Neural crest cell (in vitro differentiated cells): Measurements from ENCODE around the gene AGPS. TPM values are rescaled to one million over a fixed set of nuclear protein-coding genes. Genes with fewer than 3 reads are reported as not detected.

Experiments used
- DNase-seq: peaks from one replicate; pipeline ENCODE4 v3.0.0; 2021; ENCODE audit warnings: low read depth, mixed read lengths, low spot score
- H3K27ac Mint-ChIP-seq: one replicate; pipeline ENCODE4 v1.8.0; 2021; ENCODE audit warnings: mild to moderate bottlenecking, mixed read lengths; ENCODE audit not compliant: unreplicated experiment
- H3K27me3 Mint-ChIP-seq: 2 replicates; pipeline ENCODE4 v1.8.0; 2021; ENCODE audit warnings: low read depth, mild to moderate bottlenecking, mixed read lengths
- H3K36me3 Mint-ChIP-seq: 2 replicates; pipeline ENCODE4 v1.8.0; 2021; ENCODE audit warnings: low read depth, mild to moderate bottlenecking, mixed read lengths
- H3K4me1 Mint-ChIP-seq: 2 replicates; pipeline ENCODE4 v1.8.0; 2021; ENCODE audit warnings: mixed read lengths
- H3K4me3 Mint-ChIP-seq: one replicate; pipeline ENCODE4 v1.8.0; 2021; ENCODE audit warnings: mild to moderate bottlenecking, mixed read lengths
- H3K9me3 Mint-ChIP-seq: 2 replicates; pipeline ENCODE4 v1.8.0; 2021; ENCODE audit warnings: mixed read lengths
- total RNA-seq: library from RNA; stranded (reverse); gene quantifications from 2 replicates; pipeline ENCODE4 v1.2.1, GENCODE V29; 2021
- TF ChIP-seq, protein P1 (sequence below): fragments of 200-600 bp; sonication (generic); conservative IDR thresholded peaks from 2 replicates; pipeline ENCODE4 v1.5.0; 2021; ENCODE audit warnings: antibody characterized with exemption, mild to moderate bottlenecking

The AGPS gene
- total RNA-seq, 1 donor from 2014 or later = 51.5 TPM

DNA sequence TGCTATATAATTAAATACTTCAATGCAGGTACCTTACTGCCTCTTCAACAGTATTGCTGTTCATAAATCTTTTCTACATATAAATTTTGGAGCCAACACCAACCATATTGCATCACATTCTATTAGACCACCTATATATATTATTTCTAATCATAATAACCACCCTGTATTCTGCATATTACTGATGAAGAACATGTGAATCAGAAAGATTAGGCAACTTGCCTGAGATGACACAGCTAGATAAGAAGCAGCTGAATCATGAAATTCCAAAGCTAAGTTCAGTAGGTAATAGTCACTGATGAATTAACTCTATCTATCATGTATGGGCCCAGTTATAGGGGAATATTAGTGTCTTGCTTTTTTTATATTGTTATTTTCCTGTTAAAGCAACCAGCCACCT is 161.8 kb downstream of the AGPS start:
- Mint-ChIP-seq H3K4me3 (peak overlapping the region; percentile 97), H3K9me3 (peaks cover 14% of the 10 kb centered on the region), H3K36me3 (peaks cover 6% of the 10 kb centered on the region), H3K4me1 (peaks cover 6% of the 10 kb centered on the region), H3K27ac (no peak overlapping the region), H3K27me3 (no peaks in the 10 kb centered on the region)
- TF ChIP-seq, protein P1, sequence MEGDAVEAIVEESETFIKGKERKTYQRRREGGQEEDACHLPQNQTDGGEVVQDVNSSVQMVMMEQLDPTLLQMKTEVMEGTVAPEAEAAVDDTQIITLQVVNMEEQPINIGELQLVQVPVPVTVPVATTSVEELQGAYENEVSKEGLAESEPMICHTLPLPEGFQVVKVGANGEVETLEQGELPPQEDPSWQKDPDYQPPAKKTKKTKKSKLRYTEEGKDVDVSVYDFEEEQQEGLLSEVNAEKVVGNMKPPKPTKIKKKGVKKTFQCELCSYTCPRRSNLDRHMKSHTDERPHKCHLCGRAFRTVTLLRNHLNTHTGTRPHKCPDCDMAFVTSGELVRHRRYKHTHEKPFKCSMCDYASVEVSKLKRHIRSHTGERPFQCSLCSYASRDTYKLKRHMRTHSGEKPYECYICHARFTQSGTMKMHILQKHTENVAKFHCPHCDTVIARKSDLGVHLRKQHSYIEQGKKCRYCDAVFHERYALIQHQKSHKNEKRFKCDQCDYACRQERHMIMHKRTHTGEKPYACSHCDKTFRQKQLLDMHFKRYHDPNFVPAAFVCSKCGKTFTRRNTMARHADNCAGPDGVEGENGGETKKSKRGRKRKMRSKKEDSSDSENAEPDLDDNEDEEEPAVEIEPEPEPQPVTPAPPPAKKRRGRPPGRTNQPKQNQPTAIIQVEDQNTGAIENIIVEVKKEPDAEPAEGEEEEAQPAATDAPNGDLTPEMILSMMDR = no peak
- DNase-seq = no peak

DNA sequence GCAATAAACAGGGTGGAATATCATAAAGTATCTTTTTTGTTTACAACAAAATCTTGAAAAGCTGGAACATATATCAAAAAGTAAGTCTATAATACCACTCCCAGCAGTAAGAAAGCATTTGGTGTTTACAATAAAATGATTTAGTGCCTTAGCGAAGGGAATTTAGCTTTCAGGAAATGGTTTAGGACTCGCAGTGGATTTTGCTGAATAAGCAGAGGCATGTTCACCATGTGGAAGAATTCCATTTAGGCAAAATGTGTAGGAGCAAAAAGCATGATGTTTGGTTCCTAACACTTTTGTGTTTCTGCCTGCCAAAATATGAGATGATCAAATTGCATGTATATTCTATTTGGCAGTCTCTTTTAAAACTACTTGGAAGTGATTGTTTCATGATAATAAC is 163.6 kb downstream of the AGPS start:
- H3K9me3 Mint-ChIP-seq = peaks cover 14% of the 10 kb centered on the region
- peaks cover 7% of the 10 kb centered on the region for H3K36me3 Mint-ChIP-seq
- H3K27ac Mint-ChIP-seq = no peak overlapping the region
- H3K4me3 Mint-ChIP-seq = no peak overlapping the region
- DNase-seq = no peak
- H3K4me1 Mint-ChIP-seq = peaks cover 5% of the 10 kb centered on the region
- H3K27me3 Mint-ChIP-seq = no peaks in the 10 kb centered on the region
- TF ChIP-seq, protein P1 = no peak

DNA sequence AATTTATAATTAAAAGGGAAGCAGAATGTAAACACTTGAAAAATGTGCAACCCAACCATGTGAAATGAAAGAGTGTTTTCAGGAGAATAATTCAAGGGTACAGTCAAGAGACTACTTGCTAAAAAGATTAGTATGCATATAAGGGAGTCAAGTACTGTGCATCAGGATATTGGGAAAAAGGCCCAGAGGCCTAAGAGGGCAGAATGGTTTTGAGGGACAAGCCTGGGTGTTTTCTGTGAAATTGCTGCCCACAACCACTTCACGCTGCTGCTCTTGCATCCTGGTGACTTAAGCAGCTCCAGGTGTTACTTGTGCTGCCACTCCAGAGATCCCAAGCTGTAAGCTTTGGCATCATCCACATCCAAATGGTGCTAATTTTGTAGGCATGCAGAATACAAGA is 165.2 kb downstream of the AGPS start:
- H3K4me3 Mint-ChIP-seq = no peak overlapping the region
- H3K4me1 Mint-ChIP-seq = peaks cover 5% of the 10 kb centered on the region
- DNase-seq = no peak

DNA sequence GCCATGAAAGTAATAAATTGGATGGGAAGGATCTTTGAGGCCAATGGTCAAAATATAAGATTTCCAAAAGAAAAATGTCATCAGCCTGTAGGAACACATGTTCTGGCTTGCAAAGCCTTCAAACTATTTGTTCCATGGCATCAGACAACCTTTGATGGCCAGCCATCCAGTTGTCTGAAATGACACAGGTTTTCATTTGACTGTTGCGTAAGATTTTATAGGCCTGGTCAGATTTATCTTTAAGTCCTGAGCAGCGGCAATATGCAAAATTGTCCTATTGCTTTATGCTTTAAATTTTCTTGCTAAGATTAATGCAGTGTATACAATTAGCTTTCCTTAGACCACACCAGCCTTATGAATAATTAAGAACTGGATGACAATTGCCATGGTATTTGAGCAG is 167.1 kb downstream of the AGPS start:
- no peaks in the 10 kb centered on the region for H3K4me1 Mint-ChIP-seq
- no peak overlapping the region for H3K4me3 Mint-ChIP-seq
- H3K9me3 Mint-ChIP-seq = peaks cover 14% of the 10 kb centered on the region
- TF ChIP-seq, protein P1 = no peak
- no peaks in the 10 kb centered on the region for H3K27me3 Mint-ChIP-seq
- H3K27ac Mint-ChIP-seq = no peak overlapping the region
- H3K36me3 Mint-ChIP-seq = peaks cover 4% of the 10 kb centered on the region
- no peak for DNase-seq

More for the DNA sequence above, 165.2 kb downstream of the AGPS start:
- H3K27me3 Mint-ChIP-seq = no peaks in the 10 kb centered on the region
- TF ChIP-seq, protein P1 = no peak
- peaks cover 14% of the 10 kb centered on the region for H3K9me3 Mint-ChIP-seq
- peaks cover 4% of the 10 kb centered on the region for H3K36me3 Mint-ChIP-seq
- H3K27ac Mint-ChIP-seq = no peak overlapping the region

DNA sequence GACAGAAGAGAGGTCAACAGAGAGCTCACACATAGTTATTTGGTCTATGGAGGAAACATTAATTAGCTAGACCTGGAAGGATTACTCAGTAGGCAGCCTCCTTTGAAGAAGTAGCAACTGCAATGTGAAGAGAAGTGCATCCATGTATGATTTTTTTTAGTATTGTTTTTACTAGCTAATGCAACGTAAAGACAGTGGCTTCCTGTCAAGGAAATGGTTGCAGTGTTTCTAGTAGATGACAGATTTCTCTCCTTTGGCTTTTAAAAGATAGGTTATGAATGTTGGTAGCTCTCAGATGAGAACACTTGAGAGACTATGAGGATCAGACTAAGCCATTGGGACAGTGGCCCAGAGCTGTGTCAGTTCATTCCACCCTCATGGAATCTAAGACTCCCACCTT is 175.8 kb downstream of the AGPS start:
- TF ChIP-seq, protein P1 = no peak

DNA sequence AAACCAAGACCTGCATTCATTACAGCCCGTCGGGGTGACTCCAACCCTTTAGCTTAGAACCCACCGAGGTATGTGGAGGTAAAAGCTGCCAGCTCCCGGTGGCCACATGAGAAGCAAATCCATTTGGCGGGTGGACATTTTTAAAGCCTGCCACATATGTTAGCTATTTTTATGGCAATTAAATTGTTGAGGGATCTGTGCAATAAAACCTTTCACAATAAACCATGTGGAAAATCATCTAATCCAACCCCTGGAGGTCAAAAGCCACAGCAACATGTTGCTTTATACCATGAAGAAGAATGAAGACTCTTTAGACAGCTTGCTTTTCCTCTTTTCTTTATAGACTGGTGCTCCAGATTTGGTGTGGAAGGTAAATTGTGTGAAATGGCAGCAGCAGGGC is 176.3 kb downstream of the AGPS start:
- no peak for DNase-seq
- TF ChIP-seq, protein P1 = no peak
- no peaks in the 10 kb centered on the region for H3K27me3 Mint-ChIP-seq
- no peak overlapping the region for H3K4me3 Mint-ChIP-seq
- H3K9me3 Mint-ChIP-seq = no peaks in the 10 kb centered on the region
- H3K36me3 Mint-ChIP-seq = no peaks in the 10 kb centered on the region
- peaks cover 14% of the 10 kb centered on the region for H3K4me1 Mint-ChIP-seq
- peak overlapping the region; percentile 10 for H3K27ac Mint-ChIP-seq

More for the DNA sequence above, 175.8 kb downstream of the AGPS start:
- H3K4me3 Mint-ChIP-seq = no peak overlapping the region
- no peaks in the 10 kb centered on the region for H3K27me3 Mint-ChIP-seq
- no peak for DNase-seq
- peaks cover 14% of the 10 kb centered on the region for H3K4me1 Mint-ChIP-seq
- H3K27ac Mint-ChIP-seq = no peak overlapping the region
- no peaks in the 10 kb centered on the region for H3K36me3 Mint-ChIP-seq
- H3K9me3 Mint-ChIP-seq = no peaks in the 10 kb centered on the region
